ENCODE measurements around the gene KIF1C. TPM values are rescaled to one million over a fixed set of nuclear protein-coding genes. Genes with fewer than 3 reads are reported as not detected.

The KIF1C gene
- total RNA-seq, 1 experiment from 2014 or later: 85.6 TPM

DNA sequence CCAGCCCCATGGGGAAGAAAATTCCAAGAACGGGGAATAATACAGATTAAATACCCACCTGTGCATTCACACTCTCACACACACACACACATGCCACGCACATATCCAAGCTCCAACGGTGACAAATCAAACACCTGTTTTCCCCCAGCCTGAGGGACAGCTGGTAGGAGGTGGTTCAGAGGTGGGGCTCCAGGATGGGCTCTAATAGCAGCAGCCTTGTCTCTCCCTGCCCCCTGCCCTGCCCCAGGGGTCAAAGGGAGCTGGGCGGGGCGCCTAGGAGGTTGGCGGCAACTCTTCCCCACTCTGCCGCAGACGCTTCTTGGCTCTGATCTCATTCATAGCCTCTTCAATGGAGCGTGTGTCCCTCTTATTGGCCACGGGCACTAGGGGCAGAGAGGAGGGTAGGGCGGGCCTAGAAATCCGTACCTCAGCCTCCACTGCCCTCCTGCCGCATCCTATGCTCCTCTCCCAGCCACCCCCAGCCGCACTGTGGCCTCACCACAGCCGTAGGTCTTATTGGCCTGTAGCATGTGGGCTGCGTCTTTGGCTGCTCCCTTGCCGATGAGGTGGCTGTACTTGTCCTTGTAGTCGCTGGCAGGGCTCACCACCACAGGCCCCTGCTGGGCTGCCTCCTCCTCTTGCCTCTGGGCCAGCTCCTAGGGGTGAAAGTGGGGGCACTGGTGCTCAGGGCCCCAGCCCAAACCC, 38.3 kb upstream of the KIF1C start:
- H3K9me3 Mint-ChIP-seq: peaks cover 0 to 3% of the 10 kb centered on the region in 2 experiments; a peak in 1 of 5 replicates
- no peaks in the 10 kb centered on the region; the same call in 1 of the 2 replicates for H3K27me3 Mint-ChIP-seq (ENCODE audit: low read depth)
- Histone ChIP-seq H2BK12ac (ENCODE audit: insufficient read length, low read depth, low read length) (no peak overlapping the region), H2BK20ac (ENCODE audit: low read depth, low read length, poor library complexity, severe bottlenecking) (no peak overlapping the region), H3T11ph (ENCODE audit: low read length) (no peak overlapping the region), H3K9ac (ENCODE audit: extremely low read depth, insufficient read length, low read length) (no peak overlapping the region), H4K91ac (ENCODE audit: insufficient read length, low read depth, low read length) (no peak overlapping the region), H4K20me1 (ENCODE audit: control insufficient read depth, insufficient read depth, insufficient read length) (no peaks in the 10 kb centered on the region), H3K14ac (ENCODE audit: insufficient read depth, low read length) (no peak overlapping the region), H2AK5ac (ENCODE audit: insufficient read length, low read length) (no peak overlapping the region), H3K79me1 (ENCODE audit: insufficient read depth, low read depth, low read length, poor library complexity, severe bottlenecking) (no peaks in the 10 kb centered on the region), H3K23me2 (ENCODE audit: insufficient read length, low read depth, low read length, poor library complexity, severe bottlenecking) (no peaks in the 10 kb centered on the region), H3K4me2 (ENCODE audit: insufficient read depth, insufficient read length, low read length) (no peak overlapping the region), H3K56ac (ENCODE audit: insufficient read length, low read depth, low read length) (no peak overlapping the region), H3K18ac (ENCODE audit: insufficient read length, low read depth, low read length) (no peak overlapping the region), H2AFZ (ENCODE audit: low read length) (no peak overlapping the region), H2BK5ac (ENCODE audit: insufficient read length, low read length) (no peak overlapping the region), H3K9me3 (ENCODE audit: control insufficient read depth, low read depth, low read length) (no peaks in the 10 kb centered on the region), H2BK15ac (ENCODE audit: low read depth, low read length) (no peak overlapping the region), H3K4me1 (ENCODE audit: insufficient read depth, low read length) (peaks cover 3% of the 10 kb centered on the region; the same call in 1 of the 2 replicates), H3K4ac (ENCODE audit: low read depth, low read length) (no peak overlapping the region), H4K5ac (ENCODE audit: insufficient read length, low read depth, low read length) (no peak overlapping the region), H3K27me3 (ENCODE audit: insufficient read depth, low read length) (no peaks in the 10 kb centered on the region), H3K27ac (ENCODE audit: insufficient read length, low read depth, low read length) (no peak overlapping the region), H3K79me2 (ENCODE audit: insufficient read depth, low read length) (no peaks in the 10 kb centered on the region; the same call in 1 of the 2 replicates), H4K8ac (replicated peaks; ENCODE audit: insufficient read length, low read depth, low read length) (no peak overlapping the region), H3K23ac (ENCODE audit: insufficient read length, low read depth, low read length) (no peak overlapping the region), H2BK120ac (ENCODE audit: low read depth, low read length, poor library complexity, severe bottlenecking) (no peak overlapping the region)
- TF ChIP-seq, protein P1, sequence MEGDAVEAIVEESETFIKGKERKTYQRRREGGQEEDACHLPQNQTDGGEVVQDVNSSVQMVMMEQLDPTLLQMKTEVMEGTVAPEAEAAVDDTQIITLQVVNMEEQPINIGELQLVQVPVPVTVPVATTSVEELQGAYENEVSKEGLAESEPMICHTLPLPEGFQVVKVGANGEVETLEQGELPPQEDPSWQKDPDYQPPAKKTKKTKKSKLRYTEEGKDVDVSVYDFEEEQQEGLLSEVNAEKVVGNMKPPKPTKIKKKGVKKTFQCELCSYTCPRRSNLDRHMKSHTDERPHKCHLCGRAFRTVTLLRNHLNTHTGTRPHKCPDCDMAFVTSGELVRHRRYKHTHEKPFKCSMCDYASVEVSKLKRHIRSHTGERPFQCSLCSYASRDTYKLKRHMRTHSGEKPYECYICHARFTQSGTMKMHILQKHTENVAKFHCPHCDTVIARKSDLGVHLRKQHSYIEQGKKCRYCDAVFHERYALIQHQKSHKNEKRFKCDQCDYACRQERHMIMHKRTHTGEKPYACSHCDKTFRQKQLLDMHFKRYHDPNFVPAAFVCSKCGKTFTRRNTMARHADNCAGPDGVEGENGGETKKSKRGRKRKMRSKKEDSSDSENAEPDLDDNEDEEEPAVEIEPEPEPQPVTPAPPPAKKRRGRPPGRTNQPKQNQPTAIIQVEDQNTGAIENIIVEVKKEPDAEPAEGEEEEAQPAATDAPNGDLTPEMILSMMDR (conservative IDR thresholded peaks at IDR 0.05): no peak
- no peak for DNase-seq
- H3K4me3 Mint-ChIP-seq: no peak overlapping the region
- peak overlapping the region in 1 of 3 experiments; percentile 85; a peak in 3 of 7 replicates for H3K27ac Mint-ChIP-seq
- H3K4me1 Mint-ChIP-seq: peaks cover 17 to 18% of the 10 kb centered on the region in 2 experiments
- peaks cover 12 to 30% (median 28%) of the 10 kb centered on the region in 3 experiments; a peak in 6 of 7 replicates for H3K36me3 Mint-ChIP-seq (ENCODE audit: insufficient read depth in 1 of 3, low read depth in 3 of 3)
- WGBS (ENCODE audit: extremely low coverage, insufficient read length, low lambda C conversion rate): no CpG with 5 or more reads among the region's 18 CpGs

Measured in H9 (cell line).